GM12872 (cell line): ENCODE data around the gene CAPN5.

Experiments
- CTCF ChIP-seq: IDR thresholded peaks from 3 replicates; pipeline ENCODE4 v1.5.1; 2011; ENCODE audit warnings: low read depth, mild to moderate bottlenecking, low read length, moderate library complexity; ENCODE audit not compliant: insufficient read depth

The CAPN5 gene

GRCh38 chr11:77144196-77144856 lies 77.6 kb downstream of the CAPN5 start:
- TF ChIP-seq CTCF = no peak

GRCh38 chr11:77144857-77145428 lies 78.2 kb downstream of the CAPN5 start:
- no peak for TF ChIP-seq CTCF

- no peak for TF ChIP-seq CTCF
These were observed 79.7 kb downstream of the CAPN5 start for GRCh38 chr11:77146261-77147035.

GRCh38 chr11:77147036-77147315 lies 80.2 kb downstream of the CAPN5 start:
- no peak for TF ChIP-seq CTCF

GRCh38 chr11:77147668-77148321 lies 81.0 kb downstream of the CAPN5 start:
- no peak for TF ChIP-seq CTCF

GRCh38 chr11:77148963-77149715 lies 82.4 kb downstream of the CAPN5 start:
- no peak for TF ChIP-seq CTCF
